Common myeloid progenitor, CD34-positive (primary cell): Measurements from ENCODE around the gene ZP2.

Experiments used
- CTCF ChIA-PET: fragments of 350-600 bp; sonication (Branson Sonifier 250); formaldehyde crosslinking; loops from one replicate; lab custom pipeline; 2021; ENCODE audit warnings: antibody characterized with exemption; lab: Charles Lee
- POLR2A ChIA-PET: fragments of 350-600 bp; sonication (Branson Sonifier 250); formaldehyde crosslinking; loops from one replicate; lab custom pipeline; 2021; ENCODE audit warnings: antibody characterized with exemption; lab: Charles Lee
- DNase-seq, 3 donors: peaks; one replicate each; pipeline versions ENCODE4 v3.0.0 to v3.0.0-alpha.2; 2013
- H3K27ac ChIP-seq, 2 experiments: 1 replicate in 1 of 2; 2 replicates in 1 of 2; pipeline ENCODE4 v1.7.0; 2013; ENCODE audit warnings: inconsistent platforms in 2 of 2, low read length in 2 of 2, mild to moderate bottlenecking in 2 of 2, low read depth in 1 of 2, moderate library complexity in 1 of 2; ENCODE audit not compliant: severe bottlenecking in 2 of 2, insufficient read depth in 1 of 2, poor library complexity in 1 of 2
- H3K27me3 ChIP-seq, 5 experiments: replicated peaks in 2 of 5; 1 replicate in 3 of 5; 2 replicates in 2 of 5; pipeline versions ENCODE4 v1.6.1 to v1.7.0; 2013; ENCODE audit warnings: low read length in 4 of 5, mild to moderate bottlenecking in 2 of 5, moderate library complexity in 2 of 5, inconsistent platforms in 1 of 5; ENCODE audit not compliant: insufficient read depth in 5 of 5, control insufficient read depth in 4 of 5
- H3K36me3 ChIP-seq, 4 experiments: 1 replicate in 2 of 4; 2 replicates in 2 of 4; pipeline versions ENCODE4 v1.6.1 to v1.7.0; 2013; ENCODE audit warnings: low read length in 3 of 4, control low read depth in 1 of 4, mild to moderate bottlenecking in 1 of 4; ENCODE audit not compliant: control insufficient read depth in 4 of 4, insufficient read depth in 4 of 4
- H3K4me1 ChIP-seq, 4 experiments: 1 replicate in 3 of 4; 2 replicates in 1 of 4; pipeline versions ENCODE4 v1.6.1 to v1.7.1; 2013; ENCODE audit warnings: low read length in 3 of 4, mild to moderate bottlenecking in 3 of 4, control low read depth in 1 of 4, inconsistent platforms in 1 of 4, moderate library complexity in 1 of 4; ENCODE audit not compliant: control insufficient read depth in 4 of 4, insufficient read depth in 4 of 4; ENCODE audit errors: control extremely low read depth in 1 of 4
- H3K4me3 ChIP-seq, 7 experiments: 1 replicate in 4 of 7; 2 replicates in 3 of 7; pipeline versions ENCODE4 v1.5.1 to v1.7.0; 2013; ENCODE audit warnings: mild to moderate bottlenecking in 7 of 7, low read length in 6 of 7, moderate library complexity in 6 of 7, inconsistent platforms in 2 of 7, low read depth in 2 of 7, control low read depth in 1 of 7; ENCODE audit not compliant: insufficient read depth in 4 of 7, control insufficient read depth in 1 of 7; ENCODE audit errors: extremely low read depth in 1 of 7
- H3K9me3 ChIP-seq, 5 experiments: 1 replicate in 4 of 5; 2 replicates in 1 of 5; pipeline versions ENCODE4 v1.6.1 to v1.7.1; 2013; ENCODE audit warnings: low read length in 4 of 5, mild to moderate bottlenecking in 2 of 5, inconsistent platforms in 1 of 5, low read depth in 1 of 5, moderate library complexity in 1 of 5; ENCODE audit not compliant: control insufficient read depth in 4 of 5, insufficient read depth in 2 of 5; ENCODE audit errors: control extremely low read depth in 1 of 5
- WGBS: methylation state at CpG from one replicate; pipeline ENCODE4 v1.1.5; 2013; ENCODE audit not compliant: insufficient coverage; 5-methylcytosine and 5-hydroxymethylcytosine counted together

ZP2 gene

DNA sequence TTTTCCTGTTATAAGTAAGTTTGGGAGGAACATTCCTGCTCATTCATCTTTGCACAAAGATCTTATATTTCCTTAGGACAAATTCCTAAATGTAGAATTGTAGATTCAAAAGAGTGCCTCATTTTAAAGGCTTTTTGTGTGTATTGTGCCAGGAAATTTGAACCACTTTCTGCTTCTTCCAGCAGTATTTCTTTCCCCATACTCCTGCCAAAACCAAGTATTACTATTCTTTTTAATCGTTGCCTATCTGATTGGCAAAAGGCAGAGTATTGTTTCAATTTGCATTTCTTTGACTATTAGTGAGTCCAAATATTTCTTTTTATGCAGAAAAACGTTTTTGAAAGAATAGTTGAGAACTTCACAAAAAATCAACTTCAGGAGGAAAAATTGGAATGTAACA is 31.4 kb upstream of the ZP2 start:
- Histone ChIP-seq H3K27me3 (peaks cover 0 to 6% (median 0%) of the 10 kb centered on the region in 5 experiments), H3K9me3 (no peaks in the 10 kb centered on the region), H3K36me3 (no peaks in the 10 kb centered on the region), H3K4me1 (no peaks in the 10 kb centered on the region), H3K27ac (no peak overlapping the region), H3K4me3 (no peak overlapping the region)
- CTCF ChIA-PET: no interaction called here
- POLR2A ChIA-PET: no interaction called here
- no peak for DNase-seq
- no CpG with 5 or more reads among the region's 2 CpGs for WGBS

DNA sequence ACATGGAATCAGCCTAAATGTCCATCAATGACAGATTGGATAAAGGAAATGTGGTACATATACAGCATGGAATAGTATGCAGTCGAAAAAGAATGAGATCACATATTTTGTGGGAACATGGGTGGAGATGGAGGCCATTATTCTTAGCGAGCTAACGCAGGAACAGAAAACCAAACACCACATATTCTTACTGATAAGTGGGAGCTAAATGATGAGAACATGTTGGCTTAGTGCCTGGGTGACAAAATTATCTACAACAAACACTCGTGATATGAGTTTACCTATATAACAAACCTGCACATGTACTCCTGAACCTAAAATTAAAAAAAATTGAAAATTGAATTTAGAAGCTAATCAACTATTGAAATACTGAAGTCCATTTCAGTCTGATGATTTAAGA is 28.3 kb upstream of the ZP2 start:
- no peaks in the 10 kb centered on the region for H3K4me1 ChIP-seq
- H3K27ac ChIP-seq: no peak overlapping the region
- H3K9me3 ChIP-seq: peaks cover 0 to 2% (median 0%) of the 10 kb centered on the region in 5 experiments
- H3K27me3 ChIP-seq: peaks cover 0 to 6% (median 0%) of the 10 kb centered on the region in 5 experiments
- ChIA-PET CTCF (no interaction called here), POLR2A (no interaction called here)
- whole genome bisulfite sequencing: no CpG with 5 or more reads among the region's 4 CpGs
- DNase-seq: peak in 1 of 3 donors; percentile 7
- no peak overlapping the region for H3K4me3 ChIP-seq
- H3K36me3 ChIP-seq: no peaks in the 10 kb centered on the region

DNA sequence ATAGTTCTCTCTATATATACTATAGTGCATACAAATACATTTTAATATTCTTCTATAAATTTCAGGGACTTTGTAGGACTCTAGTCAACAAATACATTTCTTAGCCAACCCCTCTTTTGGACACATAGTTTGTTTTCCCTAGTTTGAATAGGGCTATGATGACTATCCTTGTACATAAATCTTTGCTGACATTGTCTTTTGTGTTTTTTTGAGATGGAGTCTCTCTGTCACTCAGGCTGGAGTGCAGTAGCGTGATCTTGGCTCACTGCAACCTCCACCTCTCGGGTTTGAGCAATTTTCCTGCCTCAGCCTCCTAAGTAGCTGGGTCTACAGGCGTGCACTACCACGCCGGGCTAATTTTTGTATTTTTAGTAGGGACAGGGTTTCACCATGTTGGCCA is 25.5 kb upstream of the ZP2 start:
- H3K4me3 ChIP-seq: no peak overlapping the region
- ChIA-PET POLR2A (interaction anchor here (0.7 kb wide), 1 partner anchor 1435 kb away, joined by 4 read pairs; no protein-coding TSS in a partner anchor), CTCF (no interaction called here)
- H3K4me1 ChIP-seq: no peaks in the 10 kb centered on the region
- WGBS: 87% methylated on average over 4 of the region's 5 CpGs
- DNase-seq: no peak
- peaks cover 0 to 2% (median 0%) of the 10 kb centered on the region in 5 experiments for H3K9me3 ChIP-seq
- H3K36me3 ChIP-seq: no peaks in the 10 kb centered on the region
- H3K27me3 ChIP-seq: peaks cover 0 to 3% (median 0%) of the 10 kb centered on the region in 5 experiments
- H3K27ac ChIP-seq: no peak overlapping the region

DNA sequence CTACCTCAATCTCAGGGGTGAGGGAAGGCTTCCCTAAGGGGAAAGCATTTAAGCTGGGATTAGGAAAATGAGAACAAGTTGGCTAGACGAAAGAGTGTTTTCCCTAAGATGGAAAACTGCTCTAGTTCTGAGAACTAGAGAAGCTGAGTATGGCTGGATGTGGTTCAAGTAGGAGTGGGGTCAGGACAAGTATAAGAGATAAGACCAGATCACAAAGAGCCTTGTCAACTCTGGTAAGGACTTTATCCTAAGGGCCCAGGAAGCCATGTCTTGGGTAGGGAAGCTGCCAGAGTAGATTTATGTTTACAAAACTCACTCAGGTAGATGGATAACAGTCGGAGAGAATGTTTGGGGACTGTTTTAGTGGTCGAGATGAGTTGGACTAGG is 23.8 kb upstream of the ZP2 start:
- 85% methylated on average over 3 of the region's 3 CpGs for WGBS
- ChIA-PET POLR2A (no interaction called here), CTCF (no interaction called here)

DNA sequence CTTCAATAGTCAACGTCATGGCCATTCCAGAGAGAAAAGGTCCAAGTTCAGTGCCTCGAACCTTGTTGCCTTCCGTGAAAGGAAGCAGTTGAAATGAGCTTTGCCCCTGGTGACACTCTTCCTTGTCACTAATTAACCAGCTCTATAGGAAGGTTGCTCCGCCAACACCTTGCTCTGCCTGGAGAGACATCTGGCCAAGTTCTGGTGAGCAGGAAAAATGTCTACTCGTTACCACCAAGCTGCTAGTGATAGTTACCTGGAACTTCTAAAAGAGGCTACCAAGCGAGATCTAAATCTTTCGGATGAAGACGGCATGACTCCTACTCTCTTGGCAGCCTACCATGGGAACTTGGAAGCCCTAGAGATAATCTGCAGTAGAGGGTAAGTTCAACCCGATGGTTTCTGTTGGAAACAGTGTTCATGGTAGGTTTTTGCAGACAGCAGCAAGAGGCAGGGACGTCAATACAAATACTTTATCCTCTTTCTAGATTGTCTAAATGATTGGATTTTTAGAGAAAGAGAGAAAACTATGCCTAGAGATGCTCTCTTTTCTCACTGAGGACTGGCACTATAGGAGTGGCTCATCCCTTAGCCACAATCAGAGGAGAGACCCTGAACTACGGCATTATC is 22.3 kb upstream of the ZP2 start, which contains the start of gene ANKS4B:
TSS of gene ANKS4B (plus strand) at position 179 of the 630 bp plus-strand sequence. CDS start at position 218, 39 bp downstream.
- H3K27ac ChIP-seq: no peak within 1 kb of the TSS
- no peak for DNase-seq
- CTCF ChIA-PET: no interaction called here
- peaks cover 0 to 5% (median 2%) of the 10 kb centered on the region in 5 experiments for H3K27me3 ChIP-seq
- H3K4me1 ChIP-seq: no peaks in the 10 kb centered on the region
- H3K9me3 ChIP-seq: peaks cover 0 to 2% (median 0%) of the 10 kb centered on the region in 5 experiments
- POLR2A ChIA-PET: no interaction called here
- WGBS: 97% methylated on average over 8 of the region's 11 CpGs
- H3K4me3 ChIP-seq: no peak within 1 kb of the TSS
- H3K36me3 ChIP-seq: no peaks in the 10 kb centered on the region

More for the DNA sequence above, 23.8 kb upstream of the ZP2 start:
- H3K36me3 ChIP-seq: no peaks in the 10 kb centered on the region
- no peak overlapping the region for H3K4me3 ChIP-seq
- DNase-seq: no peak
- H3K27ac ChIP-seq: no peak overlapping the region
- H3K27me3 ChIP-seq: peaks cover 0 to 5% (median 0%) of the 10 kb centered on the region in 5 experiments
- H3K4me1 ChIP-seq: no peaks in the 10 kb centered on the region
- peaks cover 0 to 2% (median 0%) of the 10 kb centered on the region in 5 experiments for H3K9me3 ChIP-seq

DNA sequence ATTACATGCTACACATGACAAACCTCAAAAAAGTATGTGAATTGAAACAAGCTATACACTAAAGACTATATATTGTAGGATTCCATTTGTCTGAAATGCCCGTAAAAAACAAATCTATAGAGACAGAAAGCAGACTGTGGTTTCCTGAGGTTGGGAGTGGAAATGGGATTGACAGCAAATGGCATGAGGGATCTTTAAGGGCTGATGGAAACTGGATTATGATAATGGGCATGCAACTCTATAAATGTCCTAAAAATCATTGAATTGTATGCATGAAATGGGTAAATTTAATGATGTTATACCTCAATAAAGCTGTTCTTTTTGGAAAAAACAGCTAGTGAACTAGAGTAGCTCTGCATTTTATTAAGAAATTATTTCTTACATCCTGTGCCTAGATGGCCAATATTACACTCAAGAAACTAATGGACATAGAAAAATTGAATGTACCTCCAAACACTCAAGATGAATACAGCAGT is 21.7 kb upstream of the ZP2 start:
- ChIA-PET CTCF (no interaction called here), POLR2A (no interaction called here)
- Histone ChIP-seq H3K27me3 (peaks cover 0 to 9% (median 4%) of the 10 kb centered on the region in 5 experiments), H3K36me3 (no peaks in the 10 kb centered on the region), H3K27ac (no peak overlapping the region), H3K4me1 (no peaks in the 10 kb centered on the region), H3K4me3 (no peak overlapping the region), H3K9me3 (peaks cover 0 to 2% (median 0%) of the 10 kb centered on the region in 5 experiments)
- 100% methylated on average over 1 of the region's 1 CpG for WGBS
- DNase-seq: no peak

DNA sequence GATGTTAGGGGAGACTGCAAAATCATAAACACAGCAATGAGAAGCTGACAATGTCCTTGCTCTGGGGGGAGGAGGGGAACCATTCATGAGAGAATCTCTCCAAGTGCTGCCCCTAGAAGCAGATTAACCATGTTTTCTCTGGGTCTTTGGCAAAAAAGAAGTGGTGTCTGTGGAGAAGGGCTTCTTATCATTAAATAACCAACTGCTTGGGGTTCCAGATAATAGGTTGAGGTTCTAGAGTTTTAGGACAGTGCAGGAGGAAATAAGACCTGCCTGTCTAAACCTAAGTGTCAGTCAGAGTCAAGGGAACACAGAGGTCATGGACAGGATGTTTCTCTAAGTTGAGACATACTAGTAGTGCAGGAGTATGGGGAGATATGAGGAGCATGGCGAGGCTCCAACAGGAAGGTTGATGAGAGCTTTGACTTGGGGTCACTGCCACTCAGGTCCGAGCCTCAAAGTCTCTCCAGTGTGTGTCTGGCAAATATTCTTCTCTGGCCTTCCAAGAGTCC is 17.0 kb upstream of the ZP2 start:
- DNase-seq: no peak
- Histone ChIP-seq H3K4me3 (no peak overlapping the region), H3K36me3 (no peaks in the 10 kb centered on the region), H3K4me1 (no peaks in the 10 kb centered on the region), H3K9me3 (no peaks in the 10 kb centered on the region), H3K27me3 (peaks cover 2 to 11% (median 10%) of the 10 kb centered on the region in 5 experiments), H3K27ac (no peak overlapping the region)
- POLR2A ChIA-PET: no interaction called here
- CTCF ChIA-PET: no interaction called here
- 100% methylated on average over 1 of the region's 2 CpGs for WGBS
